SK-N-SH treated with all-trans-retinoic acid at 6 μM for 48 hours (cell line): Measurements from ENCODE around the gene YPEL3.

Experiments used
- BACH2 ChIP-seq: fragments of 250-450 bp; sonication (Bioruptor Pico); IDR thresholded peaks from 2 replicates; pipeline ENCODE4 v1.9.0; 2021; ENCODE audit warnings: mild to moderate bottlenecking, borderline replicate concordance
- CREB5 ChIP-seq: fragments of 250-450 bp; sonication (Bioruptor Pico); IDR thresholded peaks from 2 replicates; pipeline ENCODE4 v1.5.1; 2020; ENCODE audit warnings: low read depth, mild to moderate bottlenecking, moderate library complexity
- ISL1 ChIP-seq: fragments of 250-450 bp; sonication (Bioruptor Pico); IDR thresholded peaks from 2 replicates; pipeline ENCODE4 v2.1.2; 2022; ENCODE audit warnings: mild to moderate bottlenecking, moderate library complexity
- OSR1 ChIP-seq: fragments of 250-450 bp; sonication (Bioruptor Pico); IDR thresholded peaks from 2 replicates; pipeline ENCODE4 v1.8.0; 2022; ENCODE audit warnings: moderate library complexity, mild to moderate bottlenecking, inconsistent platforms
- PATZ1 ChIP-seq: fragments of 250-450 bp; sonication (Bioruptor Pico); IDR thresholded peaks from 2 replicates; pipeline ENCODE4 v1.8.0; 2020; ENCODE audit warnings: mild to moderate bottlenecking, moderate library complexity, borderline replicate concordance
- POU6F1 ChIP-seq: fragments of 250-450 bp; sonication (Bioruptor Pico); IDR thresholded peaks from 2 replicates; pipeline ENCODE4 v1.8.0; 2021; ENCODE audit warnings: low read depth, mild to moderate bottlenecking, moderate library complexity, borderline replicate concordance
- RARB ChIP-seq: fragments of 250-450 bp; sonication (Bioruptor Pico); IDR thresholded peaks from 2 replicates; pipeline ENCODE4 v1.8.0; 2021; ENCODE audit warnings: mild to moderate bottlenecking, moderate library complexity
- ZNF8 ChIP-seq: fragments of 450-650 bp; formaldehyde crosslinking; IDR thresholded peaks from 2 replicates; pipeline ENCODE4 v1.5.0; 2020; ENCODE audit warnings: mild to moderate bottlenecking, moderate library complexity

- no peak for TF ChIP-seq BACH2 (CRISPR knock-in tag)
- no peak for TF ChIP-seq ISL1 (CRISPR knock-in tag)
- no peak for TF ChIP-seq PATZ1 (CRISPR knock-in tag)
- TF ChIP-seq RARB, result no peak
- TF ChIP-seq CREB5 (CRISPR knock-in tag), result no peak
- TF ChIP-seq POU6F1 (CRISPR knock-in tag), result no peak
- no peak for TF ChIP-seq OSR1
- no peak for TF ChIP-seq ZNF8 (CRISPR knock-in tag)
These were observed 23.4 kb upstream of the YPEL3 start for GRCh38 chr16:30119428-30119827.
